CD14-positive monocyte (primary cell): ENCODE data around the gene CNNM3. TPM values are rescaled to one million over a fixed set of nuclear protein-coding genes. Genes with fewer than 3 reads are reported as not detected.

Experiments used
- DNase-seq, 3 donors: peaks; one replicate each; pipeline ENCODE4 v3.0.0-alpha.2; 2011 to 2022
- H2AFZ ChIP-seq: 2 replicates; pipeline ENCODE4 v1.6.0; 2012; ENCODE audit warnings: mild to moderate bottlenecking, low read depth, low read length, inconsistent platforms; ENCODE audit not compliant: insufficient read depth, poor library complexity, severe bottlenecking
- H3K27ac ChIP-seq, 2 donors: 1 replicate in 1 of 2; 2 replicates in 1 of 2; pipeline ENCODE4 v1.5.1; 2012 to 2013; ENCODE audit warnings: low read length in 2 of 2, control low read depth in 1 of 2, inconsistent platforms in 1 of 2, low read depth in 1 of 2, mild to moderate bottlenecking in 1 of 2
- H3K27me3 ChIP-seq, 2 donors: one replicate each; pipeline versions ENCODE4 v1.6.0 to v1.6.1; 2011 to 2013; ENCODE audit warnings: low read length in 2 of 2; ENCODE audit not compliant: control insufficient read depth in 2 of 2, insufficient read depth in 2 of 2
- H3K36me3 ChIP-seq, 2 donors: replicated peaks in 1 of 2; 1 replicate in 1 of 2; 2 replicates in 1 of 2; pipeline versions ENCODE4 v1.5.1 to v1.6.1; 2012 to 2013; ENCODE audit warnings: low read length in 2 of 2, control low read depth in 1 of 2, inconsistent platforms in 1 of 2, mild to moderate bottlenecking in 1 of 2; ENCODE audit not compliant: insufficient read depth in 2 of 2, control insufficient read depth in 1 of 2
- H3K4me1 ChIP-seq, 2 donors: 1 replicate in 1 of 2; 2 replicates in 1 of 2; pipeline versions ENCODE4 v1.5.1 to v1.6.1; 2012 to 2013; ENCODE audit warnings: low read length in 2 of 2, control low read depth in 1 of 2, inconsistent platforms in 1 of 2, mild to moderate bottlenecking in 1 of 2, moderate library complexity in 1 of 2; ENCODE audit not compliant: insufficient read depth in 2 of 2, control insufficient read depth in 1 of 2
- H3K4me2 ChIP-seq: replicated peaks from 2 replicates; pipeline ENCODE3; 2012; ENCODE audit warnings: low read length, moderate library complexity, mild to moderate bottlenecking; ENCODE audit not compliant: poor library complexity, severe bottlenecking; ENCODE audit errors: extremely low read depth
- H3K4me3 ChIP-seq, 3 experiments: fragments of 200-600 bp in 1 of 3; sonication (generic) in 1 of 3; replicated peaks in 1 of 3; 1 replicate in 2 of 3; 2 replicates in 1 of 3; pipeline ENCODE4 v1.5.1; 2011 to 2013; ENCODE audit warnings: low read length in 3 of 3, mild to moderate bottlenecking in 3 of 3, control low read depth in 2 of 3, low read depth in 2 of 3, inconsistent platforms in 1 of 3, moderate library complexity in 1 of 3
- H3K79me2 ChIP-seq: 2 replicates; pipeline ENCODE4 v1.6.0; 2012; ENCODE audit warnings: mild to moderate bottlenecking, control low read depth, inconsistent platforms, low read length, moderate library complexity; ENCODE audit not compliant: insufficient read depth
- H3K9ac ChIP-seq: 2 replicates; pipeline ENCODE4 v1.6.0; 2017; ENCODE audit warnings: low read length, mild to moderate bottlenecking; ENCODE audit not compliant: insufficient read depth, poor library complexity, severe bottlenecking
- H3K9me3 ChIP-seq, 2 donors: replicated peaks in 1 of 2; 1 replicate in 1 of 2; 2 replicates in 1 of 2; pipeline versions ENCODE4 v1.5.1 to v1.6.1; 2012 to 2013; ENCODE audit warnings: low read length in 2 of 2, control low read depth in 1 of 2; ENCODE audit not compliant: control insufficient read depth in 1 of 2, insufficient read depth in 1 of 2
- H4K20me1 ChIP-seq: 2 replicates; pipeline ENCODE4 v1.6.0; 2012; ENCODE audit warnings: mild to moderate bottlenecking, low read length, control low read depth, moderate library complexity; ENCODE audit not compliant: insufficient read depth
- H3K27ac Mint-ChIP-seq, 7 donors: one replicate each; pipeline ENCODE4 v1.8.0; 2020; ENCODE audit warnings: mild to moderate bottlenecking in 7 of 7, mixed read lengths in 7 of 7, moderate library complexity in 6 of 7, inconsistent platforms in 2 of 7
- H3K27me3 Mint-ChIP-seq, 3 donors: one replicate each; pipeline ENCODE4 v1.8.0; 2021 to 2022; ENCODE audit warnings: low read depth in 3 of 3, mild to moderate bottlenecking in 3 of 3, mixed read lengths in 3 of 3, moderate library complexity in 3 of 3, inconsistent platforms in 1 of 3
- H3K36me3 Mint-ChIP-seq, 2 donors: one replicate each; pipeline ENCODE4 v1.8.0; 2020; ENCODE audit warnings: mixed read lengths in 2 of 2, inconsistent platforms in 1 of 2, mild to moderate bottlenecking in 1 of 2
- H3K4me1 Mint-ChIP-seq: one replicate; pipeline ENCODE4 v1.8.0; 2020; ENCODE audit warnings: mild to moderate bottlenecking, mixed read lengths
- H3K4me3 Mint-ChIP-seq, 2 donors: one replicate each; pipeline ENCODE4 v1.8.0; 2020; ENCODE audit warnings: mild to moderate bottlenecking in 2 of 2, mixed read lengths in 2 of 2, moderate library complexity in 1 of 2
- H3K9me3 Mint-ChIP-seq, 7 donors: one replicate each; pipeline ENCODE4 v1.8.0; 2020 to 2022; ENCODE audit warnings: mixed read lengths in 7 of 7, mild to moderate bottlenecking in 6 of 7, moderate library complexity in 6 of 7, inconsistent platforms in 2 of 7
- WGBS: methylation state at CpG from one replicate; pipeline ENCODE4 v1.1.5; 2013; ENCODE audit warnings: missing lambda C conversion rate; ENCODE audit not compliant: insufficient coverage; 5-methylcytosine and 5-hydroxymethylcytosine counted together
- intact Hi-C, 2 donors: fragments of 100-400 bp; cut with micrococcal nuclease; formaldehyde crosslinking; loops; one replicate each; pipeline versions ENCODE4 v1.15.0 to v1.15.1; 2023
- polyA plus RNA-seq, 3 donors: library from polyadenylated mRNA; depleted of rRNA in 1 of 3; unstranded in 2 of 3; stranded (reverse) in 1 of 3; fragments of 300-500 nt in 2 of 3; fragments of >200 nt in 1 of 3; fragmentation: Illumina TruSeq in 2 of 3; gene quantifications; 1 replicate in 2 of 3; 2 replicates in 1 of 3; pipeline ENCODE4 v1.2.3, GENCODE V29; 2012 to 2021
- TF ChIP-seq, protein P1 (sequence below): fragments of 200-600 bp; IDR thresholded peaks from one replicate; pipeline ENCODE4 v1.8.0; 2022; ENCODE audit warnings: antibody characterized with exemption, mild to moderate bottlenecking

CNNM3 gene
- polyA plus RNA-seq, 3 donors, result 1.2 to 12.0 (median 4.9) TPM

DNA sequence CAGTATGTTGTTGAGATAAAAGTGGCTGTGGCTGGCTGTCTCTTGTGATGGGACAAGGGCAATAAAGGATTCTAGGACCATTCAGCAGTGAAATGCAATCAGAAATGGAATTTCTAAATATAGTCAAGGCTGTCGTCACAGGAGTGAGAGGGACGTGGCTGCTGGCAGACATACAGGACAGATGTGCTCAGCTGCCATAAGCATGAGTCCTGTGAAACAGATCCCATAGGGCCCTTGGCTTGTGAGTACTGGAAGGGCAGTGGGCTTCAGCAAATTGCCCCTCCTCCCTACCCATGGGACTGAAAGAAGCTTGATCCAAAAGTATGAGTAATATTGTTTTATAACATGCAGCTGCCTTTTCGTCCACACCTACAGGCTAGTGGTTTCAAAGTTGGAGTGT, 4.2 kb upstream of the CNNM3 start:
- Mint-ChIP-seq H3K36me3 (peaks cover 25 to 31% of the 10 kb centered on the region in 2 donors), H3K27ac (peak overlapping the region in 1 of 7 donors; percentile 58), H3K9me3 (no peaks in the 10 kb centered on the region), H3K4me3 (no peak overlapping the region), H3K4me1 (peaks cover 12% of the 10 kb centered on the region), H3K27me3 (peaks cover 1 to 3% (median 2%) of the 10 kb centered on the region in 3 donors)
- Histone ChIP-seq H3K79me2 (no peaks in the 10 kb centered on the region), H3K9ac (no peak overlapping the region), H3K36me3 (peaks cover 12 to 22% of the 10 kb centered on the region in 2 donors), H3K9me3 (no peaks in the 10 kb centered on the region), H3K27me3 (no peaks in the 10 kb centered on the region), H3K4me2 (no peak overlapping the region), H3K27ac (no peak overlapping the region), H2AFZ (no peak overlapping the region), H3K4me3 (no peak overlapping the region), H4K20me1 (peaks cover under 1% of the 10 kb centered on the region), H3K4me1 (peaks cover 5 to 10% of the 10 kb centered on the region in 2 donors)
- no peak for DNase-seq
- WGBS, result 0% methylated on average over 2 of the region's 3 CpGs
- intact Hi-C loops, result loop anchor here in 1 of 2 donors (10.0 kb wide), 1 partner anchor 47 kb away; the partner anchor contains the start of gene CNNM4
- TF ChIP-seq, protein P1, sequence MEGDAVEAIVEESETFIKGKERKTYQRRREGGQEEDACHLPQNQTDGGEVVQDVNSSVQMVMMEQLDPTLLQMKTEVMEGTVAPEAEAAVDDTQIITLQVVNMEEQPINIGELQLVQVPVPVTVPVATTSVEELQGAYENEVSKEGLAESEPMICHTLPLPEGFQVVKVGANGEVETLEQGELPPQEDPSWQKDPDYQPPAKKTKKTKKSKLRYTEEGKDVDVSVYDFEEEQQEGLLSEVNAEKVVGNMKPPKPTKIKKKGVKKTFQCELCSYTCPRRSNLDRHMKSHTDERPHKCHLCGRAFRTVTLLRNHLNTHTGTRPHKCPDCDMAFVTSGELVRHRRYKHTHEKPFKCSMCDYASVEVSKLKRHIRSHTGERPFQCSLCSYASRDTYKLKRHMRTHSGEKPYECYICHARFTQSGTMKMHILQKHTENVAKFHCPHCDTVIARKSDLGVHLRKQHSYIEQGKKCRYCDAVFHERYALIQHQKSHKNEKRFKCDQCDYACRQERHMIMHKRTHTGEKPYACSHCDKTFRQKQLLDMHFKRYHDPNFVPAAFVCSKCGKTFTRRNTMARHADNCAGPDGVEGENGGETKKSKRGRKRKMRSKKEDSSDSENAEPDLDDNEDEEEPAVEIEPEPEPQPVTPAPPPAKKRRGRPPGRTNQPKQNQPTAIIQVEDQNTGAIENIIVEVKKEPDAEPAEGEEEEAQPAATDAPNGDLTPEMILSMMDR, result no peak

DNA sequence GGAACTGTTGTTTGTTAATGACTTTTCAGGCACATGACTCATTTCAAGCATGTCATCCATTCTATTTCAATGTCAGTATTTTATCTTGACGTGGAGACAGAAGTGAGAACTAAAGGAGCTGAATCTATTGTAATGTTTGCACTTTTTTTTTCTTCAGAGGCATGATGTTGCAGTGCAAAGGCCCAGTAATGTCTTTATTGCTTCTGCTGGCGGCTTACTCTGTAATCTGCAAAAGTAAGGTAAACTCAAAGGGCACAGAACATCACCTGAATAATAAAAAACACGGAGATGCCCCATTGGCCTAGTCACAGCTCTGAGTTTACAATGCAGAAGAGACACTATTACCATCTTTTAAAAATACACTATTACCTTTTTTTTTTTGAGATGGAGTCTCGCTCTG, 2.4 kb upstream of the CNNM3 start:
- Histone ChIP-seq H3K9me3 (no peaks in the 10 kb centered on the region), H3K79me2 (peaks cover 15% of the 10 kb centered on the region), H3K4me2 (no peak overlapping the region), H2AFZ (no peak overlapping the region), H3K36me3 (peaks cover 10 to 19% of the 10 kb centered on the region in 2 donors), H3K27me3 (no peaks in the 10 kb centered on the region), H3K9ac (no peak overlapping the region), H3K4me3 (no peak overlapping the region), H4K20me1 (peaks cover 18% of the 10 kb centered on the region), H3K27ac (no peak overlapping the region), H3K4me1 (peaks cover 21 to 27% of the 10 kb centered on the region in 2 donors)
- Mint-ChIP-seq H3K9me3 (no peaks in the 10 kb centered on the region), H3K36me3 (peaks cover 22 to 33% of the 10 kb centered on the region in 2 donors), H3K27me3 (peaks cover 8 to 10% (median 10%) of the 10 kb centered on the region in 3 donors), H3K27ac (no peak overlapping the region), H3K4me3 (no peak overlapping the region), H3K4me1 (peaks cover 28% of the 10 kb centered on the region)
- WGBS, result 88% methylated on average over 3 of the region's 4 CpGs
- TF ChIP-seq, protein P1, result no peak
- intact Hi-C loops, result loop anchor here in 1 of 2 donors (10.0 kb wide), 1 partner anchor 49 kb away; the partner anchor contains the start of gene CNNM4
- no peak for DNase-seq
